ENCODE data around the gene TSHZ2. TPM values are rescaled to one million over a fixed set of nuclear protein-coding genes. Genes with fewer than 3 reads are reported as not detected.
"Not testable (repeated sequence)": the region's sequence is repeated elsewhere in the genome, so short reads cannot be mapped to it uniquely, and the experiment has no call there.

The TSHZ2 gene
- total RNA-seq, 2 experiments from 2014 or later: 8.1 to 9.2 TPM

DNA sequence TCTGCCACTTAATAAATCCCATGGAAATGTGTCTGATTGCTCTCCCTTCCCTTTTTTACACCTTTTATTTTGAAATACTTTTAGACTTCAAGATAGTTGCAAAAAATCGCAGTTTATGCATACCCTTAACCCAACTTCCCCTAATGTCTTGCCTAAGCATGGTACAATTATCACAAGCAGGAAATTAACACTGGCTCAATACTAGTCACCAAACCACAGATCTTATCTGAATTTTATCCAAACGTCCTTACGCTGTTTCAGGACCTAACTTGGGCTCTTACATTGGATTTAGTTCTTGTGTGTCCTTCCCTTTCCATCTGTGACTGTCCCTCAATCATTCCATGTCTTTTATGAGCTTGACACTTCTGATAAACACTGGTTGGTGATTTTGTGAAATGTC, 475.2 kb downstream of the TSHZ2 start:
- DNase-seq: no peak
- ChIA-PET POLR2A (no interaction called here), CTCF (interaction anchor here (0.6 to 1.2 kb wide), 2 partner anchors 7 to 652 kb away, joined by 3 read pairs; no protein-coding TSS in a partner anchor)
- H3K27ac Mint-ChIP-seq: no peak overlapping the region
- no peak overlapping the region for H3K4me3 Mint-ChIP-seq
- no peaks in the 10 kb centered on the region for H3K27me3 Mint-ChIP-seq
- peaks cover 24% of the 10 kb centered on the region for H3K9me3 Mint-ChIP-seq
- peaks cover 5% of the 10 kb centered on the region for H3K36me3 Mint-ChIP-seq (ENCODE audit: low read depth)
- H3K4me1 Mint-ChIP-seq: no peaks in the 10 kb centered on the region

DNA sequence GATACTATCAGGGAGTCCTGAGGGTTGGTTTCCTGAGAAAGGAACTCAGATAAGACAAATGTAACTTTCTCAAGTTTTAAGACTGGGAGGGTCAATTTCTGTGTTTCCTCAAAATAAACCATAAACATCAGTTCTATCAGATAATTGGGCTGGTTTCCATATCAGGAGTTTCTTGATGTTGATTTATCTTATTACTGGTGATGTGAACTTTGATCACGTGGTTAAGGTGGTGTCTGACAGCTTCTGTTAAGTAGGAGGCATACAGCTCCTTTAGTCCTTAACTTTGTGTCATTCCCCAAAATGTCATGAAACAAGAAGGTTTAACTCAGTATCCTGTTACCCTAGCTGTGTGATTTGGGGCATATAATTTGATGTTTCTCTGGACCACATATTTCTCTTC, 476.3 kb downstream of the TSHZ2 start:
- H3K27ac Mint-ChIP-seq: no peak overlapping the region
- H3K36me3 Mint-ChIP-seq (ENCODE audit: low read depth): peaks cover 5% of the 10 kb centered on the region

DNA sequence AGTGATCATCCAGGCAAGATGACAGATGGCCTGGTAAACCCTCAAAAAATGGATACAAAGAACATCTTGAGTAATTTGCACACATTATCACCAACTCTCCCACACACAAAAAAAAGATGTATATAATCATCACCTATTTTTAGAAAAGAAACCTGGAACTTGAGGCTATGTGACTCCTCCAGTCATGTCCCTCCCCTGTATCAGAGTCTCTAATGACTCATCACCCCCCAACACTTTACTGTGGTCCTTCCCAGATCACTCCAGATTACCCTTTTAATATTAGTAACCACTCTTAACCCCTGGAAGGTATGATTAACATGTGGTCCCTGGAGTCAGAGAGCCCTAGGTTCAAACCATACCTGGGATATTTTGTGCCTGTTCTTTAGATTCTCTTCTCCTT, 476.7 kb downstream of the TSHZ2 start:
- no peak for DNase-seq
- ChIA-PET POLR2A (no interaction called here), CTCF (no interaction called here)
- Mint-ChIP-seq H3K27ac (no peak overlapping the region), H3K4me3 (no peak overlapping the region), H3K4me1 (no peaks in the 10 kb centered on the region), H3K9me3 (peaks cover 27% of the 10 kb centered on the region), H3K27me3 (no peaks in the 10 kb centered on the region), H3K36me3 (ENCODE audit: low read depth) (peaks cover 5% of the 10 kb centered on the region)

More for the DNA sequence above, 476.3 kb downstream of the TSHZ2 start:
- POLR2A ChIA-PET: no interaction called here
- Mint-ChIP-seq H3K27me3 (no peaks in the 10 kb centered on the region), H3K4me3 (no peak overlapping the region), H3K9me3 (peaks cover 27% of the 10 kb centered on the region), H3K4me1 (no peaks in the 10 kb centered on the region)
- CTCF ChIA-PET: no interaction called here
- DNase-seq: no peak

DNA sequence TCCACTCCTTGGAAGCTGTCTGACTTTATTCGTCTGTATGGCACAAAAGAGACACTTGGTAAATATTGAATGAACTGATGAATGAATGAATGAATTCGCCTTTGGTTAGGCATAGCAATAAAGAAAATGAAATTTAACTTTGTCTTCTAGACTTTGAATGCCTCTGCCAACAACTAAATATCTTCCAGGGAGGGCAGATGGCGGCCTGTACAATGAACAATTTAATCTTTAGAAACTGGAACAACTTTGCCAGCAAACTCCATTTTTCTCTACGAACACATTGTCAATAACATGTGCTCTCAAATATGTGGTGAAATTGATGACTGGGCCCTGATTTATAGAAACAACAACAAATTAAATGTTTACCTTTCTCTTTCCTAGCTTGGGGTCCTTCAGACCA, 480.9 kb downstream of the TSHZ2 start:
- ChIA-PET CTCF (interaction anchor here (0.6 kb wide), 1 partner anchor 102 kb away, joined by 3 read pairs; no protein-coding TSS in a partner anchor), POLR2A (no interaction called here)
- H3K4me1 Mint-ChIP-seq: no peaks in the 10 kb centered on the region
- peaks cover 23% of the 10 kb centered on the region for H3K9me3 Mint-ChIP-seq
- H3K36me3 Mint-ChIP-seq (ENCODE audit: low read depth): peaks cover 3% of the 10 kb centered on the region
- H3K4me3 Mint-ChIP-seq: no peak overlapping the region
- DNase-seq: no peak
- H3K27ac Mint-ChIP-seq: no peak overlapping the region
- H3K27me3 Mint-ChIP-seq: no peaks in the 10 kb centered on the region

DNA sequence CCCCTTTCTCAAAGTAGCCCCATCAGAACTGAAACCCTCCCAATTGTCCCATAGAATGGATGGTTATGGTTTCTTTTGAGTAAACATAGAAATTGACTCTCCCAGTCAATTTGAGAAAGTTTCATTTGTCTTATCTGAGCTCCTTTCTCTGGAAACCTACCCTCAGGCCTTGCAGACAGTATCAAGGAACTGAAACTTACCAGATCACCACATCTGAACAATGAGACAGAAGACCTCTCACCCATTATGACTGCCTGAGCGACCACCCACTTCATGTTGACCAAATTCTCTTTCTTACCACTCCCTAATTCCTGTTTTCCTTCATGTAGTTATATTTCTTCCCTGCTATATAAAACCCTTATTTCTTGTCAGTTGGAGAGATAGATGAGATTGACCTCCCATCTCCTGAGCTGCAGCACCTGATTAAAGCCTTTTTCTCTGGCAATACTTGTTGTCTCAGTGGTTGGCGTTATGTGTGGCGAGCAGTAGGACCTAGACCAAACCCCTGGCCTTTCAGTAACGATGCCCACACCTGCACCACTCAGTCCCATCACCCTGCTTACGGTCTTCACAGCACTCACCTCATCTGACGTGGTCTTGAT, 482.6 kb downstream of the TSHZ2 start:
- POLR2A ChIA-PET: no interaction called here
- H3K9me3 Mint-ChIP-seq: peaks cover 11% of the 10 kb centered on the region
- peaks cover 1% of the 10 kb centered on the region for H3K36me3 Mint-ChIP-seq (ENCODE audit: low read depth)
- DNase-seq: no peak
- CTCF ChIA-PET: interaction anchor here (0.6 kb wide), 1 partner anchor 8 kb away, joined by 3 read pairs; no protein-coding TSS in a partner anchor
- no peaks in the 10 kb centered on the region for H3K4me1 Mint-ChIP-seq
- H3K4me3 Mint-ChIP-seq: no peak overlapping the region
- no peaks in the 10 kb centered on the region for H3K27me3 Mint-ChIP-seq
- H3K27ac Mint-ChIP-seq: no peak overlapping the region

DNA sequence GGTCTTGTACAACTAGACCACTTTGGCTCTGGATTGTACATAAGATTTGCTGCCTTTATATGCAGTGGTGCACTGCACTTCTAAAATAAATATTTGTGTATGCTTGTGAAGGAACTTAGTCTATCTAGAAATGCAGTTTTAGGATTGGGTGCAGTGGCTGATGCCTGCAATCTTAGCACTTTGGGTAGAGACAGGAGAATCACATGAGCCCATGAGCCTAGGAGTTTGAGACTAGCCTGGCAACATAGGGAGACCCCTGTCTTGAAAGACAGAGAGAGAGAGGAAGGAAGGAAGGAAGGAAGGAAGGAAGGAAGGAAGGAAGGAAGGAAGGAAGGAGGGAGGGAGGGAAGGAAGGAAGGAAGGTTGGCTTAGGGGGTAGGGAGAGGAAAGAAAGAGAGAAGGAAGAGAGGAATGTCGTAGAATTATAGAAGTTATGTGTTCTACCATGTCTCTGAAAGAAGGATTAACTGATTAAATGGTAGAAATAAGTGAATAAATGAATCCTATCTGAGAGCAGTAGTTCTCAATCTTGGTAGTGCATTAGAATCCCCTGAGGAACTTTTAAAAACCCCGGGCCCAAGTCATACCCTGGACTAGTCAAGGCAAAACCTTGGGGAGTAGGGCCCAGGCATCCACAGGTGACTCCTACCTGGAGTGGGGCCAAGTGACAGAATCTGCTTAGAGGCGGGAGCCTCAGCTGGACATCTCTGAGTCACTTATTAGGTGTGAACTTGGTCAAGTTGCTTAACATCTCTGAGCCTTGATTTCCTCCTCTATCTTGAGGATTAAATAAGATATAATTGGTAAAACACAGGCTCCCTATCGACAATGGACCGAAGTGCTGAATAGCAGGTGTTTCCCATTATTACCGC, 491.2 kb downstream of the TSHZ2 start:
- DNase-seq: no peak
- Mint-ChIP-seq H3K4me3 (no peak overlapping the region), H3K27ac (no peak overlapping the region), H3K9me3 (peaks cover 8% of the 10 kb centered on the region), H3K27me3 (no peaks in the 10 kb centered on the region), H3K36me3 (ENCODE audit: low read depth) (no peaks in the 10 kb centered on the region), H3K4me1 (no peaks in the 10 kb centered on the region)
- ChIA-PET CTCF (interaction anchor here (0.6 kb wide), 1 partner anchor 58 kb away, joined by 3 read pairs; no protein-coding TSS in a partner anchor), POLR2A (no interaction called here)

DNA sequence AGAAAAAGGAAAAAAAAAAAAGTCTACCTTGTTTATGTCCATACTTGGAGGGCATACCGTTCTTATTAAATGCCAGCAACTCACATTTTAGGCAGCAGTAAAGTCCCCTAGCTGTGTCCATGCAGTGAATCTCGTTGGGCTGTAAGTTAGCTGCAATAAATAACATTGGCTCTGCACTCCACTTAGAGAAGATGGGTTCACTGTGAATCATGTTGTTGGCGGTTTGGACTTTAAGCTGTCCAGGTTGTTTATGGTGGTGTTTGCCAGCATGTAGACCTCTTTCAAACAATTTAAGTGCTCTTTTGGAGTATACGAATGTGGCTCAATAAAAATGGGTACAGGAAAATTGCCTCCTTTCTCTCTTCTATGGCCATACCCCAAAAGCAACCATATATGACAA, 494.1 kb downstream of the TSHZ2 start:
- Mint-ChIP-seq H3K4me1 (no peaks in the 10 kb centered on the region), H3K27ac (no peak overlapping the region), H3K9me3 (peaks cover 9% of the 10 kb centered on the region), H3K27me3 (no peaks in the 10 kb centered on the region), H3K4me3 (no peak overlapping the region), H3K36me3 (ENCODE audit: low read depth) (no peaks in the 10 kb centered on the region)
- DNase-seq: no peak
- ChIA-PET CTCF (no interaction called here), POLR2A (no interaction called here)

DNA sequence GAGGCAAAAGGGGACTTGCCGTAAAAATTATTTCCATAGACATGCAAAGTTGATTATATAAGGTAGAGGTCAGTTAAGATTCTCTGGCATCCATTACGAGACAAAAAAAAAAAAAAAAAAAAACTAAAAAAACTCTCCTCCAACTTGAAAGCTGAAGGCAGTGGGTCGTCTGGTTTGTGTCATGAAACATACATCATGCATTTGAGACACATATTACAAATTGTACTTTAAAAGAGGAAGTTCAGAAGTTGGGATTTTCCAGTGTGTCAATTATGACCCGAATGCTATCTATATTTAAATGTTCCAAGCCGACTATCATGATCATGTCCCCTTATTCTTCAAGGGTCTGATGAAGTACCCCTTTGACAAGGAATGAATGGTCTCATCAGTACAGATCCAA, 496.4 kb downstream of the TSHZ2 start:
- Mint-ChIP-seq H3K27me3 (no peaks in the 10 kb centered on the region), H3K9me3 (peaks cover 8% of the 10 kb centered on the region), H3K4me1 (no peaks in the 10 kb centered on the region), H3K4me3 (no peak overlapping the region), H3K27ac (no peak overlapping the region), H3K36me3 (ENCODE audit: low read depth) (peaks cover 3% of the 10 kb centered on the region)
- ChIA-PET CTCF (no interaction called here), POLR2A (no interaction called here)
- no peak for DNase-seq

DNA sequence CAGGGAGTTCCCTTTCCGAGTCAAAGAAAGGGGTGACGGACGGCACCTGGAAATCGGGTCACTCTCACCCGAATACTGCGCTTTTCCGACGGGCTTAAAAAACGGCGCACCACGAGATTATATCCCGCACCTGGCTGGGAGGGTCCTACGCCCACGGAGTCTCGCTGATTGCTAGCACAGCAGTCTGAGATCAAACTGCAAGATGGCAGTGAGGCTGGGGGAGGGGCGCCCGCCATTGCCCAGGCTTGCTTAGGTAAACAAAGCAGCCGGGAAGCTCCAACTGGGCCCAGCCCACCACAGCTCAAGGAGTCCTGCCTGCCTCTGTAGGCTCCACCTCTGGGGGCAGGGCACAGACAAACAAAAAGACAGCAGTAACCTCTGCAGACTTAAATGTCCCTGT, 500.7 kb downstream of the TSHZ2 start:
- H3K9me3 Mint-ChIP-seq; H3K36me3 Mint-ChIP-seq (ENCODE audit: low read depth); H3K4me3 Mint-ChIP-seq; POLR2A ChIA-PET; DNase-seq; H3K27me3 Mint-ChIP-seq; H3K4me1 Mint-ChIP-seq; H3K27ac Mint-ChIP-seq; CTCF ChIA-PET: not testable (repeated sequence)

DNA sequence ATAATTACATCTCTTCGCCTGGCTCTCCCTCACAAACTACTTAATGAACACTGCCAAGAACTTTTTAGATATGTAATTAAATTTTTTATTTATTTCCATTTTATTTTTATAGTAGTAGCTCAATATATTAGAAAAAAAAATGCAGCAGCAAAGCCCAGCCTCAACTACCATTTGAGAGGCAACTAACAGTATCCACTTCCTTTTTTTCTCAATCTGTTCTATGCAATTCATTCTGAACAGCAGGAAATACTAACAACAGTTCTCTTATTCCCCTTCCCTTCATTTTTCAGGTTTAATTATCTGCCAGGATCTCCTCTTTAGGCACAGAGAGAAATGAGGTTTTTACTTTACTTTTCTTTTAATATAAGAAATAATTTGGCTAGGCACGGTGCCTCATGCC, 508.8 kb downstream of the TSHZ2 start:
- Mint-ChIP-seq H3K27me3 (no peaks in the 10 kb centered on the region), H3K9me3 (no peaks in the 10 kb centered on the region), H3K27ac (no peak overlapping the region), H3K4me1 (no peaks in the 10 kb centered on the region), H3K36me3 (ENCODE audit: low read depth) (no peaks in the 10 kb centered on the region), H3K4me3 (no peak overlapping the region)
- CTCF ChIA-PET: no interaction called here
- no peak for DNase-seq
- POLR2A ChIA-PET: no interaction called here

DNA sequence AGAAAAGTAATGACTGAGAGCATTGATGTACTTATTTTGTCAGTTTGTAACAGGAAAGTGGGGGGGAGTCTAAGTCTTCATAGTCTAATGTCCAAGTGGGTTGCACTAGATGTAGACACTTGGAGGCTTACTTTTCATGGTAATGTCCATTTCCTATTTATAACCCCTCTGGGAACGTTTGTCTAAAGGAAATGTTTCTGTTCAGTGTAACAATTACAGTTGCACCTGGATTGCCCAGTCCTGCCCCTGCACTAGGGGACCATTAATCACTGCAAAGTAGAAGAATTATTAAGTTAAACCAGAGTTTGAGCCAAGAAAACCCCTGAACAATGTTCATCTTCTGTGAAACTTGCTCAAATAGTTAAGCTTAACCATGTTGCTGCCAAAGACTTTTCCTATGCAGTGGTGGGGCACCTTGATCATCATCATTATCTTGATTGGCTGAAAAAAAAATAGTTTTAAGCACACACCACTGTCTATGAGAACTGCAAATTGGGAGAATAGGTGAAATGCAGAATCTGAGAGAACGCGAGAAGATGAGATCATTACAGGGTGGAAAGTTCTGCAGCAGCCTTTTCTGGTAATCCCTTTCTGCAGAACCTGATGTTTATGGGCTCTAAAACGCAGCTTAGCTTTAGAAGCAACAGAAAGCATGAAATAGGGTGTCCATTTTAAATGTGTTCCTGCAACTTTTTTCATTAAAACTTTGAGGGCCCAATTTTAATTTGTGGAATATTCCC, 515.5 kb downstream of the TSHZ2 start:
- Mint-ChIP-seq H3K27me3 (no peaks in the 10 kb centered on the region), H3K36me3 (ENCODE audit: low read depth) (no peaks in the 10 kb centered on the region), H3K4me3 (no peak overlapping the region), H3K4me1 (no peaks in the 10 kb centered on the region), H3K9me3 (no peaks in the 10 kb centered on the region), H3K27ac (peak overlapping the region; percentile 21)
- DNase-seq: no peak
- ChIA-PET CTCF (no interaction called here), POLR2A (no interaction called here)

DNA sequence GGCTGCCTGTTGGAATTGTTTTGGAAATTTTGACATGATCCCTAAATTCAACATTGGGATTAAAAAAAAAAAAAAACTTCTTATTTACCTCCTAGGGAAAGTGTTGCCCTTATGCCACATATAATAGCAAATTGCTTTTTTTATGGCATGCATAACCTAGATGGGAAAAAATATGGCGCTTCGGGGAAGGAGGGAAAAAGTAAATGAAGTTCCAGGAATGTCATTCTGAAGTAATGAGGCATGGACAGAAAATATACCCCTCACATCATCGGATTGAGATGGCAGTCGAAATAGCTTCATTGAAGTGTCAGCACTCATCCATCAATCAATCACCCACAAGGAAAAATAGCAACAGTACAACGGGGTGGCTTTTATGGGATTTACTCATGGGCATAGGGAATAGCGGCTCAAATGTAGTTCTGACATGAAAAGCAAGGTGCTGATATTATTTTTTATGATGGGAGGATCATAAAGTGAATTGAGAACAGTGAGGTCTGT, 516.7 kb downstream of the TSHZ2 start:
- ChIA-PET CTCF (no interaction called here), POLR2A (no interaction called here)
- Mint-ChIP-seq H3K27ac (no peak overlapping the region), H3K36me3 (ENCODE audit: low read depth) (no peaks in the 10 kb centered on the region), H3K27me3 (no peaks in the 10 kb centered on the region), H3K9me3 (no peaks in the 10 kb centered on the region), H3K4me1 (no peaks in the 10 kb centered on the region), H3K4me3 (no peak overlapping the region)
- no peak for DNase-seq

DNA sequence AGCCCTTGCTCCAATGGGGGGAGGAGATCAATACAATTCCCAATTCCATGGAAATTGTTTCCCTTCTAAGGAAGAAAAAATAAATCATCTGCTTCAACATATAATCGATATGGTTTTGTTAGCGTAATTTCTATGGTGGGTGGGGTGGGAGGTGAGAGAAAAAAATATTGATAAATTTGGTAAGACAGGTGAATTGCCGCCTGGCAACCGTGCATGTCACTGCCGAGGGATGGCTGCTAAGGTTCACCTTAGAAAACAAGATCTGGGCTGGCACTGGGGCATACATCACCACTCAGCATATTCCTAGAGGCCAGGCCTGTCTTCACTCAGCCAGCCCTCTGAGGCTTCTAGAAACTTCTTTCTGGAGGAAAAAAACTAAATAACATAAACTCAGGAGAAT, 517.4 kb downstream of the TSHZ2 start:
- Mint-ChIP-seq H3K4me3 (no peak overlapping the region), H3K9me3 (no peaks in the 10 kb centered on the region), H3K4me1 (no peaks in the 10 kb centered on the region), H3K27ac (no peak overlapping the region), H3K36me3 (ENCODE audit: low read depth) (no peaks in the 10 kb centered on the region), H3K27me3 (no peaks in the 10 kb centered on the region)
- ChIA-PET CTCF (no interaction called here), POLR2A (no interaction called here)
- DNase-seq: no peak
